GM23338 (cell line): Measurements from ENCODE around the gene CDHR3. TPM values are rescaled to one million over a fixed set of nuclear protein-coding genes. Genes with fewer than 3 reads are reported as not detected.

Experiments
- ATAC-seq: fragments of 200-7000 bp; cut with Tn5 transposase; 3 replicates; pipeline ENCODE4 v1.9.1; 2020
- DNase-seq: peaks from one replicate; pipeline ENCODE4 v3.0.0-alpha.2; 2015; ENCODE audit warnings: low spot score
- H2AFZ ChIP-seq: fragments of 200-600 bp; sonication (generic); 2 replicates; pipeline ENCODE4 v1.8.0; 2016; ENCODE audit warnings: antibody characterized with exemption, mild to moderate bottlenecking, moderate library complexity
- H3F3A ChIP-seq: fragments of 200-600 bp; sonication (generic); replicated peaks from 2 replicates; pipeline ENCODE4 v1.8.0; 2017; ENCODE audit warnings: antibody characterized with exemption, mixed run types, low read depth
- H3K27ac ChIP-seq: fragments of 200-600 bp; sonication (generic); 2 replicates; pipeline ENCODE4 v1.6.1; 2016; ENCODE audit warnings: low read depth
- H3K27me3 ChIP-seq: fragments of 200-600 bp; sonication (generic); 2 replicates; pipeline ENCODE4 v1.8.0; 2016; ENCODE audit warnings: mild to moderate bottlenecking, mixed run types, moderate library complexity; ENCODE audit not compliant: insufficient read depth
- H3K36me3 ChIP-seq: fragments of 200-600 bp; sonication (generic); 2 replicates; pipeline ENCODE4 v1.8.0; 2016; ENCODE audit warnings: mild to moderate bottlenecking; ENCODE audit not compliant: insufficient read depth
- H3K4me1 ChIP-seq: fragments of 200-600 bp; sonication (generic); 2 replicates; pipeline ENCODE4 v1.8.0; 2016; ENCODE audit warnings: mild to moderate bottlenecking, moderate library complexity; ENCODE audit not compliant: insufficient read depth
- H3K4me2 ChIP-seq: fragments of 200-600 bp; sonication (generic); 2 replicates; pipeline ENCODE4 v1.7.1; 2017; ENCODE audit warnings: mixed run types
- H3K4me3 ChIP-seq: fragments of 200-600 bp; sonication (generic); 2 replicates; pipeline ENCODE4 v1.6.1; 2016; ENCODE audit warnings: mixed run types
- H3K79me2 ChIP-seq: fragments of 200-600 bp; sonication (generic); replicated peaks from 2 replicates; pipeline ENCODE4 v1.8.0; 2017; ENCODE audit warnings: mild to moderate bottlenecking; ENCODE audit not compliant: insufficient read depth
- H3K9me2 ChIP-seq: fragments of 200-600 bp; sonication (generic); 2 replicates; pipeline ENCODE4 v1.8.0; 2017; ENCODE audit not compliant: insufficient read depth
- H4K20me1 ChIP-seq: fragments of 200-600 bp; sonication (generic); replicated peaks from 2 replicates; pipeline ENCODE4 v1.8.0; 2017; ENCODE audit warnings: mild to moderate bottlenecking; ENCODE audit not compliant: insufficient read depth
- H3K27ac Mint-ChIP-seq: 2 replicates; pipeline ENCODE4 v1.8.0; 2020; ENCODE audit warnings: inconsistent platforms, mild to moderate bottlenecking, moderate library complexity, mixed read lengths
- H3K27me3 Mint-ChIP-seq: 3 replicates; pipeline ENCODE4 v1.8.0; 2022; ENCODE audit warnings: low read depth, mild to moderate bottlenecking, moderate library complexity, mixed read lengths, inconsistent platforms; ENCODE audit not compliant: insufficient read depth, poor library complexity
- H3K36me3 Mint-ChIP-seq: 3 replicates; pipeline ENCODE4 v1.8.0; 2021; ENCODE audit warnings: low read depth, mild to moderate bottlenecking, inconsistent platforms, moderate library complexity, mixed read lengths
- H3K4me1 Mint-ChIP-seq: 3 replicates; pipeline ENCODE4 v1.8.0; 2020; ENCODE audit warnings: mild to moderate bottlenecking, inconsistent platforms, mixed read lengths
- H3K4me3 Mint-ChIP-seq: 3 replicates; pipeline ENCODE4 v1.8.0; 2021; ENCODE audit warnings: moderate library complexity, mild to moderate bottlenecking, inconsistent platforms, mixed read lengths
- H3K9me3 Mint-ChIP-seq: 3 replicates; pipeline ENCODE4 v1.8.0; 2020; ENCODE audit warnings: moderate library complexity, mild to moderate bottlenecking, inconsistent platforms, mixed read lengths
- CREB1 ChIP-seq: fragments of 250-450 bp; sonication (Bioruptor Pico); IDR thresholded peaks from 2 replicates; pipeline ENCODE4 v1.5.0; 2020; ENCODE audit warnings: low read depth, mild to moderate bottlenecking, moderate library complexity
- EZH2 ChIP-seq: fragments of 200-600 bp; sonication (generic); IDR thresholded peaks from one replicate; pipeline ENCODE4 v1.8.0; 2017; ENCODE audit warnings: antibody characterized with exemption, mild to moderate bottlenecking, low read depth; ENCODE audit not compliant: unreplicated experiment
- EZH2phosphoT487 ChIP-seq: fragments of 200-600 bp; sonication (generic); IDR thresholded peaks from one replicate; pipeline ENCODE4 v1.8.1; 2018; ENCODE audit warnings: antibody characterized with exemption; ENCODE audit not compliant: unreplicated experiment
- JUNB ChIP-seq: IDR thresholded peaks from one replicate; pipeline ENCODE4 v1.6.1; 2016; ENCODE audit warnings: antibody characterized with exemption; ENCODE audit not compliant: unreplicated experiment
- NANOG ChIP-seq: IDR thresholded peaks from 2 replicates; pipeline ENCODE4 v1.6.1; 2016; ENCODE audit warnings: antibody characterized with exemption, borderline replicate concordance
- POLR2AphosphoS5 ChIP-seq: IDR thresholded peaks from 2 replicates; pipeline ENCODE4 v1.6.1; 2016; ENCODE audit warnings: antibody characterized with exemption, low read depth
- STAT1 ChIP-seq: IDR thresholded peaks from one replicate; pipeline ENCODE4 v1.6.1; 2016; ENCODE audit warnings: antibody characterized with exemption; ENCODE audit not compliant: unreplicated experiment
- ZNF114 ChIP-seq: fragments of 250-450 bp; sonication (Bioruptor Pico); IDR thresholded peaks from 2 replicates; pipeline ENCODE4 v1.5.0; 2020; ENCODE audit warnings: mild to moderate bottlenecking, moderate library complexity
- ZNF331 ChIP-seq: fragments of 250-450 bp; sonication (Bioruptor Pico); IDR thresholded peaks from 2 replicates; pipeline ENCODE4 v1.5.0; 2020; ENCODE audit warnings: low read depth, mild to moderate bottlenecking, moderate library complexity
- polyA plus RNA-seq: library from polyadenylated mRNA; unstranded; fragments of >200 nt; fragmentation: Nextera tagmentation; extraction: Ambion mirVana; gene quantifications from 2 replicates; pipeline ENCODE4 v1.2.1, GENCODE V29; 2016
- total RNA-seq: library from RNA; depleted of rRNA; stranded (reverse); fragments of >200 nt; shearing (Covaris generic); gene quantifications from 2 replicates; pipeline ENCODE4 v1.2.3, GENCODE V29; 2014
- TF ChIP-seq, protein P1 (sequence below): fragments of 250-450 bp; sonication (Bioruptor Pico); IDR thresholded peaks from 2 replicates; pipeline ENCODE4 v1.5.0; 2020; ENCODE audit warnings: mild to moderate bottlenecking, moderate library complexity
- TF ChIP-seq, protein P2 (sequence below), 2 experiments: fragments of 200-600 bp in 1 of 2; sonication (generic) in 1 of 2; conservative IDR thresholded peaks; 2 replicates each; pipeline versions ENCODE4 v1.5.1 to v1.6.1; 2016 to 2017; ENCODE audit warnings: antibody characterized with exemption in 2 of 2, low read depth in 2 of 2, mild to moderate bottlenecking in 2 of 2, moderate library complexity in 1 of 2
- TF ChIP-seq, protein P3 (sequence below): IDR thresholded peaks from 2 replicates; pipeline ENCODE4 v1.6.1; 2016; ENCODE audit warnings: antibody characterized with exemption
- TF ChIP-seq, protein P4 (sequence below): IDR thresholded peaks from one replicate; pipeline ENCODE4 v1.6.1; 2018; ENCODE audit warnings: antibody characterized with exemption; ENCODE audit not compliant: unreplicated experiment

Gene CDHR3
- total and polyA plus RNA-seq, 2 experiments from 2014 or later, result 5.1 to 12.2 TPM

DNA sequence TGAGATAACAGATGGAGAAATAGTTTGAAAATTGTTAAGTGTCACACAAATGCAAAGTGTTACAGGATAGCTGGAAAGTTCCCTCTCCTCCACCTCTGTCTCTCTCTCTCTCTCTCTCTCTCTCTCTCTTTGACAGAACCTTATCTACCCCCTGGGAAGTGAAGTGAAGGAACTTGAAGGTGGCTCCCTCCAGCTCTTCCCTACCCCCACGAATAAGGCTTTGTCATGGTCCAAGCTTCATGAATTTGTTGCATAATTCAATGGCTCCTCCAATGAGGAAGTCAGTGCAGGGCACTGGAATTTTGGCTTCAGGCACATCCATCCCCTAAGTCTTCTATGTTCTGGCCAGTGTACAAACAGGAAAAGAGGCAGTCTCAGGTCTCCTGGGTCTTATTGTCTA, 66.4 kb downstream of the CDHR3 start:
- no peaks in the 10 kb centered on the region for H3K36me3 Mint-ChIP-seq
- Histone ChIP-seq H3K36me3 (no peaks in the 10 kb centered on the region), H3K27me3 (no peaks in the 10 kb centered on the region), H3K9me2 (peaks cover 3% of the 10 kb centered on the region; the same call in 1 of the 2 replicates), H3F3A (no peaks in the 10 kb centered on the region), H3K4me1 (peaks cover 33% of the 10 kb centered on the region), H3K27ac (no peak overlapping the region), H3K79me2 (no peaks in the 10 kb centered on the region), H3K4me2 (no peak overlapping the region), H4K20me1 (no peaks in the 10 kb centered on the region), H3K4me3 (no peak overlapping the region), H2AFZ (no peak overlapping the region)
- H3K9me3 Mint-ChIP-seq, result no peaks in the 10 kb centered on the region
- H3K27me3 Mint-ChIP-seq, result peaks cover 9% of the 10 kb centered on the region
- H3K4me1 Mint-ChIP-seq, result peaks cover 39% of the 10 kb centered on the region
- TF ChIP-seq NANOG (no peak), CREB1 (no peak), POLR2AphosphoS5 (no peak), EZH2 (no peak), EZH2phosphoT487 (no peak), JUNB (no peak), STAT1 (no peak), ZNF331 (no peak), ZNF114 (CRISPR knock-in tag) (no peak)
- TF ChIP-seq, protein P1, sequence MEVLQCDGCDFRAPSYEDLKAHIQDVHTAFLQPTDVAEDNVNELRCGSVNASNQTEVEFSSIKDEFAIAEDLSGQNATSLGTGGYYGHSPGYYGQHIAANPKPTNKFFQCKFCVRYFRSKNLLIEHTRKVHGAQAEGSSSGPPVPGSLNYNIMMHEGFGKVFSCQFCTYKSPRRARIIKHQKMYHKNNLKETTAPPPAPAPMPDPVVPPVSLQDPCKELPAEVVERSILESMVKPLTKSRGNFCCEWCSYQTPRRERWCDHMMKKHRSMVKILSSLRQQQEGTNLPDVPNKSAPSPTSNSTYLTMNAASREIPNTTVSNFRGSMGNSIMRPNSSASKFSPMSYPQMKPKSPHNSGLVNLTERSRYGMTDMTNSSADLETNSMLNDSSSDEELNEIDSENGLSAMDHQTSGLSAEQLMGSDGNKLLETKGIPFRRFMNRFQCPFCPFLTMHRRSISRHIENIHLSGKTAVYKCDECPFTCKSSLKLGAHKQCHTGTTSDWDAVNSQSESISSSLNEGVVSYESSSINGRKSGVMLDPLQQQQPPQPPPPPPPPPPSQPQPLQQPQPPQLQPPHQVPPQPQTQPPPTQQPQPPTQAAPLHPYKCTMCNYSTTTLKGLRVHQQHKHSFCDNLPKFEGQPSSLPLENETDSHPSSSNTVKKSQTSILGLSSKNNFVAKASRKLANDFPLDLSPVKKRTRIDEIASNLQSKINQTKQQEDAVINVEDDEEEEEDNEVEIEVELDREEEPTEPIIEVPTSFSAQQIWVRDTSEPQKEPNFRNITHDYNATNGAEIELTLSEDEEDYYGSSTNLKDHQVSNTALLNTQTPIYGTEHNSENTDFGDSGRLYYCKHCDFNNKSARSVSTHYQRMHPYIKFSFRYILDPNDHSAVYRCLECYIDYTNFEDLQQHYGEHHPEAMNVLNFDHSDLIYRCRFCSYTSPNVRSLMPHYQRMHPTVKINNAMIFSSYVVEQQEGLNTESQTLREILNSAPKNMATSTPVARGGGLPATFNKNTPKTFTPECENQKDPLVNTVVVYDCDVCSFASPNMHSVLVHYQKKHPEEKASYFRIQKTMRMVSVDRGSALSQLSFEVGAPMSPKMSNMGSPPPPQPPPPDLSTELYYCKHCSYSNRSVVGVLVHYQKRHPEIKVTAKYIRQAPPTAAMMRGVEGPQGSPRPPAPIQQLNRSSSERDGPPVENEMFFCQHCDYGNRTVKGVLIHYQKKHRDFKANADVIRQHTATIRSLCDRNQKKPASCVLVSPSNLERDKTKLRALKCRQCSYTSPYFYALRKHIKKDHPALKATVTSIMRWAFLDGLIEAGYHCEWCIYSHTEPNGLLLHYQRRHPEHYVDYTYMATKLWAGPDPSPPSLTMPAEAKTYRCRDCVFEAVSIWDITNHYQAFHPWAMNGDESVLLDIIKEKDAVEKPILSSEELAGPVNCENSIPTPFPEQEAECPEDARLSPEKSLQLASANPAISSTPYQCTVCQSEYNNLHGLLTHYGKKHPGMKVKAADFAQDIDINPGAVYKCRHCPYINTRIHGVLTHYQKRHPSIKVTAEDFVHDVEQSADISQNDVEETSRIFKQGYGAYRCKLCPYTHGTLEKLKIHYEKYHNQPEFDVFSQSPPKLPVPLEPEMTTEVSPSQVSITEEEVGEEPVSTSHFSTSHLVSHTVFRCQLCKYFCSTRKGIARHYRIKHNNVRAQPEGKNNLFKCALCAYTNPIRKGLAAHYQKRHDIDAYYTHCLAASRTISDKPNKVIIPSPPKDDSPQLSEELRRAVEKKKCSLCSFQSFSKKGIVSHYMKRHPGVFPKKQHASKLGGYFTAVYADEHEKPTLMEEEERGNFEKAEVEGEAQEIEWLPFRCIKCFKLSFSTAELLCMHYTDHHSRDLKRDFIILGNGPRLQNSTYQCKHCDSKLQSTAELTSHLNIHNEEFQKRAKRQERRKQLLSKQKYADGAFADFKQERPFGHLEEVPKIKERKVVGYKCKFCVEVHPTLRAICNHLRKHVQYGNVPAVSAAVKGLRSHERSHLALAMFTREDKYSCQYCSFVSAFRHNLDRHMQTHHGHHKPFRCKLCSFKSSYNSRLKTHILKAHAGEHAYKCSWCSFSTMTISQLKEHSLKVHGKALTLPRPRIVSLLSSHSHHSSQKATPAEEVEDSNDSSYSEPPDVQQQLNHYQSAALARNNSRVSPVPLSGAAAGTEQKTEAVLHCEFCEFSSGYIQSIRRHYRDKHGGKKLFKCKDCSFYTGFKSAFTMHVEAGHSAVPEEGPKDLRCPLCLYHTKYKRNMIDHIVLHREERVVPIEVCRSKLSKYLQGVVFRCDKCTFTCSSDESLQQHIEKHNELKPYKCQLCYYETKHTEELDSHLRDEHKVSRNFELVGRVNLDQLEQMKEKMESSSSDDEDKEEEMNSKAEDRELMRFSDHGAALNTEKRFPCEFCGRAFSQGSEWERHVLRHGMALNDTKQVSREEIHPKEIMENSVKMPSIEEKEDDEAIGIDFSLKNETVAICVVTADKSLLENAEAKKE (CRISPR knock-in tag), result no peak
- TF ChIP-seq, protein P2, sequence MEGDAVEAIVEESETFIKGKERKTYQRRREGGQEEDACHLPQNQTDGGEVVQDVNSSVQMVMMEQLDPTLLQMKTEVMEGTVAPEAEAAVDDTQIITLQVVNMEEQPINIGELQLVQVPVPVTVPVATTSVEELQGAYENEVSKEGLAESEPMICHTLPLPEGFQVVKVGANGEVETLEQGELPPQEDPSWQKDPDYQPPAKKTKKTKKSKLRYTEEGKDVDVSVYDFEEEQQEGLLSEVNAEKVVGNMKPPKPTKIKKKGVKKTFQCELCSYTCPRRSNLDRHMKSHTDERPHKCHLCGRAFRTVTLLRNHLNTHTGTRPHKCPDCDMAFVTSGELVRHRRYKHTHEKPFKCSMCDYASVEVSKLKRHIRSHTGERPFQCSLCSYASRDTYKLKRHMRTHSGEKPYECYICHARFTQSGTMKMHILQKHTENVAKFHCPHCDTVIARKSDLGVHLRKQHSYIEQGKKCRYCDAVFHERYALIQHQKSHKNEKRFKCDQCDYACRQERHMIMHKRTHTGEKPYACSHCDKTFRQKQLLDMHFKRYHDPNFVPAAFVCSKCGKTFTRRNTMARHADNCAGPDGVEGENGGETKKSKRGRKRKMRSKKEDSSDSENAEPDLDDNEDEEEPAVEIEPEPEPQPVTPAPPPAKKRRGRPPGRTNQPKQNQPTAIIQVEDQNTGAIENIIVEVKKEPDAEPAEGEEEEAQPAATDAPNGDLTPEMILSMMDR (conservative IDR thresholded peaks at IDR 0.05; ENCODE audit: low read depth in 2 of 2), result no peak
- TF ChIP-seq, protein P3, sequence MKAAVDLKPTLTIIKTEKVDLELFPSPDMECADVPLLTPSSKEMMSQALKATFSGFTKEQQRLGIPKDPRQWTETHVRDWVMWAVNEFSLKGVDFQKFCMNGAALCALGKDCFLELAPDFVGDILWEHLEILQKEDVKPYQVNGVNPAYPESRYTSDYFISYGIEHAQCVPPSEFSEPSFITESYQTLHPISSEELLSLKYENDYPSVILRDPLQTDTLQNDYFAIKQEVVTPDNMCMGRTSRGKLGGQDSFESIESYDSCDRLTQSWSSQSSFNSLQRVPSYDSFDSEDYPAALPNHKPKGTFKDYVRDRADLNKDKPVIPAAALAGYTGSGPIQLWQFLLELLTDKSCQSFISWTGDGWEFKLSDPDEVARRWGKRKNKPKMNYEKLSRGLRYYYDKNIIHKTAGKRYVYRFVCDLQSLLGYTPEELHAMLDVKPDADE, result no peak
- TF ChIP-seq, protein P4, sequence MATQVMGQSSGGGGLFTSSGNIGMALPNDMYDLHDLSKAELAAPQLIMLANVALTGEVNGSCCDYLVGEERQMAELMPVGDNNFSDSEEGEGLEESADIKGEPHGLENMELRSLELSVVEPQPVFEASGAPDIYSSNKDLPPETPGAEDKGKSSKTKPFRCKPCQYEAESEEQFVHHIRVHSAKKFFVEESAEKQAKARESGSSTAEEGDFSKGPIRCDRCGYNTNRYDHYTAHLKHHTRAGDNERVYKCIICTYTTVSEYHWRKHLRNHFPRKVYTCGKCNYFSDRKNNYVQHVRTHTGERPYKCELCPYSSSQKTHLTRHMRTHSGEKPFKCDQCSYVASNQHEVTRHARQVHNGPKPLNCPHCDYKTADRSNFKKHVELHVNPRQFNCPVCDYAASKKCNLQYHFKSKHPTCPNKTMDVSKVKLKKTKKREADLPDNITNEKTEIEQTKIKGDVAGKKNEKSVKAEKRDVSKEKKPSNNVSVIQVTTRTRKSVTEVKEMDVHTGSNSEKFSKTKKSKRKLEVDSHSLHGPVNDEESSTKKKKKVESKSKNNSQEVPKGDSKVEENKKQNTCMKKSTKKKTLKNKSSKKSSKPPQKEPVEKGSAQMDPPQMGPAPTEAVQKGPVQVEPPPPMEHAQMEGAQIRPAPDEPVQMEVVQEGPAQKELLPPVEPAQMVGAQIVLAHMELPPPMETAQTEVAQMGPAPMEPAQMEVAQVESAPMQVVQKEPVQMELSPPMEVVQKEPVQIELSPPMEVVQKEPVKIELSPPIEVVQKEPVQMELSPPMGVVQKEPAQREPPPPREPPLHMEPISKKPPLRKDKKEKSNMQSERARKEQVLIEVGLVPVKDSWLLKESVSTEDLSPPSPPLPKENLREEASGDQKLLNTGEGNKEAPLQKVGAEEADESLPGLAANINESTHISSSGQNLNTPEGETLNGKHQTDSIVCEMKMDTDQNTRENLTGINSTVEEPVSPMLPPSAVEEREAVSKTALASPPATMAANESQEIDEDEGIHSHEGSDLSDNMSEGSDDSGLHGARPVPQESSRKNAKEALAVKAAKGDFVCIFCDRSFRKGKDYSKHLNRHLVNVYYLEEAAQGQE, result no peak
- no peak overlapping the region for H3K4me3 Mint-ChIP-seq
- H3K27ac Mint-ChIP-seq, result no peak overlapping the region
- DNase-seq, result no peak
- no peak for ATAC-seq
